EL (cell line): Measurements from ENCODE around the gene UBALD1.
A peak's percentile ranks its signal among the peaks of the same experiment; 100 is the strongest.

Experiments
- DNase-seq: peaks from one replicate; pipeline ENCODE4 v3.0.0-alpha.2; 2016

UBALD1 gene

DNA sequence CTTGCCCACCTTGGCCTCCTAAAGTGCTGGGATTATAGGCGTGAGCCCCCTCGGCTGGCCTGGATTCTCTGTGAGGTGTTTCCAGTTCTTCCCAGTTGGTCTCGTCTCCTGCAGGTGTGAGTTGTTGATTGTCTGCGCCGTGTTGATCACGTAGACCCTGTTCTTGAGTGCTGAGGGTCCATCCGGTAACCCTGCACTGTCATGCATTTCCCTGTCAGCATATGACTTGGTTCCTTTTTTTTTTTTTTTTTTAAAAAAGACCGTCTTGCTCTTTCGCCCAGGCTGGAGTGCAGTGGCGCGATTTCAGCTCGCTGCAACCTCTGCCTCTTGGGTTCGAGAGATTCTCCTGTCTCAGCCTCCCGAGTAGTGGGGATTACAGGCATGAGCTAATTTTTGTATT is 27.2 kb upstream of the UBALD1 start:
- no peak for DNase-seq

DNA sequence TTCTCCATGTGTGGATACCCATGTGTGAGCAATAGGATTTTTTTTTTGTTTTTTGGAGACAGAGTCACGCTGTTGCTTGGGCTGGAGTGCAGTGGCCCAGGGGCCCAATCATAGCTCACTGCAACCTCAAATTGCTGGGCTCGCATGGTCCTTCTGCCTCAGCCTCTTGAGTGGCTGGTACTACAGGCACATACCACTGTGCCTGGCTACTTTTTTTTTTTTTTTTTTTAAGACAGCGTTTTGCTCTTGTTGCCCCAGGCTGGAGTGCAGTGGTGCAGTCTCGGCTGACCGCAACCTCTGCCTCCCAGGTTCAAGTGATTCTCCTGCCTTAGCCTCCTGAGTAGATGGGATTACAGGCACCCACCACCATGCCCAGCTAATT is 26.6 kb upstream of the UBALD1 start:
- no peak for DNase-seq

DNA sequence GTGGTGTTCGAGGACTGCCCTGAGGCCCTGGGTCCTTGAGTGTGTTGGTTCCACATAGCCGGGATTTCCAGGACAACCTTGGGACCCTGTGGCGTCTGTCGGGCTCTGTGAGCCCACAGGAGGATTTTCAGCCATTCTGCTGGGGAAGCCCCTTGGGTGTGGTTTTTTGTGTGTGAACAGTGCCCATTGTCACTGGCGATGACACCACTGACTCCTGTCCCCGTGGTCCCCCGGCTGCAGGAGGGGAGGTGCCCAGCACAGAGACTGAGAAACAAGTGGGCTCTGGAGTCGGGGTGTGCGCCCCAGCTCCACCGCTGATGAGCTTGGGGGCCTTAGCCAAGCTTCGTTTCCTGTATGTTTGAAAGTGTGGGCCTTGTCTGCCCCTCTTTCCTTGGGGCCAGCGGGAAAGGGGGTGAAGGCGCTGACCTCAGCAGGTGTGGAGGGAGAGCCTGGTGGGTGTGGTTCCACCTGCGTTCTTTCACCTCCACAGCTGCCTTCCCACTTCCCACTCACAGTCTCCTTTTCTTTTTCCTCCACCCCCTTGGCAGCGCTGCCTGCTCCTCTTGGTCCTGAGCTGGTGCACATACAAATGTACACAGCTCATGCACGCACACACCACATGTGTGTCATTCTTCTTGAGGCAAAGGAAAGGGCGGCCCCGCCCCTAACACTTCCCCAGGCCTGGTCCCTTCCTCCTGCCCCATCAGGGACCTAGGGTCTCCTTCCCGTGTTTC is 26.1 kb upstream of the UBALD1 start:
- DNase-seq: no peak

DNA sequence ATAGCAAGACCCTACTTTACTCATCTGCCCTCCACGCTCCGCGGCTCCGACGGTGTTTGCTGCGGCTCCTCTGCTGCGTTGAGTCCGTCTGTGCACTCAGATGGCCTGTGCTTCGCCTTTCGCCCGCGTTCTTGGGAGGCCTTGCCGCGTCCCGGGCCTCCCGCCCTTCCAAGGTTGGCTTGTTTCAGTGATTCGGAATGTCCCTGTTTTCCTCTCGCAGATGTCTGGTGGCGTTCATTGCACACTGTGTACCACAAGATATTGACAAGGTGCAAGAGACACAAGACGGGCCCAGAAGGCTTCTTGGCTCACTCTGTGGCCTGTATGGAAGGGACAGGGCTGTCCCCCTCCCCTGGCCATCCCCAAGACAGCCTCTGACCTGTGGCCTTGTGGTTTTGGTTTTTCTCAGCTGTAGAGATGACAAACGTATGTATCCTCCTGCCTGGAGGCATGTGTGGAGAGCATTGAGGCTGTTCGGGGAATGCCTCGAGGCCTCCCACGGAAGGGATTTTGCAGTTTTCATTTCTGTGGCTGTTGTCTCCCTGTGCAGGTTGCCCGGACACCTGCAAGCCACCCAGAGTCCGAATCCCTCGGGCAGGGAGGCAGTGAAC is 25.3 kb upstream of the UBALD1 start:
- peak; percentile 41 for DNase-seq

DNA sequence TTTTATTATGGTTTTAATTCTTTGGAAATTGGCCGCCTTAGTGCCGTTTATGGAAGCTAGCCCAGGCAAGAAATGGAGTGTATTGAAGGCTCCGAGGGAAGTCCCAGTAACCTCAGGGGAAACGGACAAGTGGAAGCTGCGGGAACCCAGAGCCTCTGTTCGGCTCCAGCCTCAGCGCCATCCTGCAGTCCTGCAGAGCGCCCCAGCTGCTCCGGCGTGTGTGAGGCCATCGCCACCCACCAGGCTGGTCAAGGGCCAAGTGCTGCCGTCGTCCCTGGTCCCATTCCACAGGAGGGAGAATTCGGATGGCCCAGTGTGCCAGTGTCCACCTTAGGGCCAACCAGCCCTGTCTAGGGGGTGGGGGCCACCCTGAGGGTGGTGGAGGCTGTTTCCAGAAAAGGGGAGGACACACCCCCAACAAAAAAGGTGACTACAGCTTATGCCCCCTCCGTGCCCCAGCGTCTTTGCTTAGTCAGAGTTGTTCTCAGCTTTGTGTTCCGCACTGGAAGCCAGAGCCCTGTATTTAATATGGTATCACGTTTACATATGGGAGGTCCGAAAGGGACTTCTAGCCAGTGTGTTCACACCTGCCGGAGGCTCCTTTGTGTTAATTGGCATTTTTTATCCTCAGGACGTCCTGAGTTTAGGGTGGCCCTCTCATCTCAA is 22.9 kb upstream of the UBALD1 start:
- no peak for DNase-seq

DNA sequence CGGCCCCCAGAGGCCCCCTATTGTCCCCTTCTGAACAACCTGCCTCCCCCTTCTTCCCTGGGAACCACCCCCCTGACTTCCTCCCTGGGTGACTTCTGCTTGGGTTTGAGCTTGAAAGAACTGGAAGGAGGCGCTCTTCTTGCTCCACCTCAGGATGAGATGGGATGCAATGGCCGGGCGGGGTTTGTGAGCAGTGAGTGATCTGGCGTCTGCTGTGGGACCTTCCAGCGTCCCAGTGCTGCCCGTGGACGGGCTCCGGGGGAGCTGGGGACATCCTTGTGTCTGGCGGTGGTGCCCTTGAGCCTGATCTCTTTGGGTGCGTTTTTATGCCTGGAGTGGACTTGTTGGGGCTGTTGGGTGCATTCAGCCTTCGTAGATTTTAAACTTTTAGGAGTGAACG is 21.5 kb upstream of the UBALD1 start:
- no peak for DNase-seq

DNA sequence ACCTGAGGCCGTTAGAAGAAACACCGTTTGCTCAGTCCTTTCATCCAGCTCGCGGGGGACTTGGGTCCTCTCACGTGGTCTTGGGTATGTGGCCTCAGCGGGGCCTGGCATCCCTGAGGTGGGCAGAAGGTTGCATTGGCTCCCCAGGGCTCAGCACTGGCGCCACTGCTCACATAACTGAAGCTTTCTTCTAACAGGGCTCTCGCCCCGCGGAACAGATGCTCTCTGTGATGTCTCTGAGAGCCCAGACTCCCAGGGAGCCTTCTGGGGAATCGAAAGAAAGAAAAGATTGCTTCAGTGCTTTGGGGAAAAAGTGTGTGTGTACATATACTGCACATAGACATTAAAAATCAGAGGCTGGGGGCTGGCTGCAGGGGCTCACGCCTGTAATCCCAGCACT is 20.1 kb upstream of the UBALD1 start:
- no peak for DNase-seq

DNA sequence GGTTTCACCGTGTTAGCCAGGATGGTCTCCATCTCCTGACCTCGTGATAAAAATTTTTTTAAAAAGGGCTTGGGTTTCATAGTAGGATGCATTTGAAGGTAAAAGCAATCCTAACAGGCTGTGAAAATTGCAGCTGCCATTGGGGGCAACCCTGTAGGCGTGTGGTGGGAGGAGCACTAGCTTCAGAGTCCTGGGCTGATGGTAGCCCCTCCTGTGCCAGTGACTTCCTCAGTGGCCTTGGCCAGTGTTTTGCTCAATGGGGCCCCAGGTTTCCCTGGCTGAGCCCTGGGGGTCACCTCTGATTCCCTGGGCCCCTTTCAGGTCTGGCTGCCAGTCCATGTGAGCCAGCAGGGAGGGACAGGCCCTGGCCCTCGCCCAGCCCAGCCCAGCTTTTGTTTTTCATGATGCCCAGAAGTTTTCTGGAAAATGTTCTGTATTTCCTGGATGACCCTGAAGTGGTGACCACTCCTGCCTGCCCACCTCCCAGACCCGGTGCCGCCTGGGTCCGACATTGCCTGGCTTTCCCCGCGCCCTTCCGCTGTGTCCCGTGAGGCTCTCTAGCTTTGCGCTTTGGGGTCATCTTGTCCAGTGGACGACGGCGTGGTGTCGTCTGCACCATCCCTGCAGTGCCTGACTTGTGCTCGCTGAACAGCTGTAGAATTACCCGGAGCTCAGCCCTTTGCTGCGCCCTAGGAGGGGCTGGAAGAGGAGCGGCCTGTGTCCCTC is 19.4 kb upstream of the UBALD1 start:
- DNase-seq: no peak

DNA sequence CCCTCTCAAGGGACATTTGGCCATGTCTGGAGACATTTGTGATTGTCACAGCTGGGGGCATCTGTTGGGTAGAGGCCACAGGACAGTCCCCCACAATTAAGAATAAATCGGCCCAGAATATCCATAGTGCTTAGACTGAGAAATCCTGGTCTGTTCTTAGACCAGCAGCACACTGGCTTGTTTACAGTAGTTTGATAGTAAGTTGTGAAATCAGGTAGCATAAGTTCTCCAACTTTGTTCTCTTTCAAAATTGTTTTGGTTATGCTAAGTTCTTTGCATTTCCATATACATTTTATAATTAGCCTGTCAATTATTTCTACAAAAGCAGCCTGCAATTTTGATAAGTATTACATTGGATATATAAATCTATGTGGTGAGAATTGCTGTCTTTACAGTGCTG is 16.8 kb upstream of the UBALD1 start:
- DNase-seq: no peak

DNA sequence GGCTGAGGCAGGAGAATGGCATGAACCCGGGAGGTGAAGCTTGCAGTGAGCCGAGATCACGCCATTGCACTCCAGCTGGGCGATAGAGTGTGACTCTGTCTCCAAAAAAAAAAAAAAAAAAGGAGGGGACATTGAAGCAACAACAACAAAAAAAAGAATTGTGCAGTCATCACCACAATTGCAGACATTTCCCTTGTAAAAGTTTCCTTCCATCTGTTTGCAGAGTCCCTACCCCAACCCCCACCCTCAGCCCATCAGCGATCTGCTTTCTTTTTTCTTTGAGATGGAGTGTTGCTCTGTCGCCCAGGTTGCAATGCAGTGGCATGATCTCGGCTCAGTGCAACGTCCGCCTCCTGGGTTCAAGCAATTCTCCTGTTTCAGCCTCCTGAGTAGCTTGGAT is 13.6 kb upstream of the UBALD1 start:
- no peak for DNase-seq

DNA sequence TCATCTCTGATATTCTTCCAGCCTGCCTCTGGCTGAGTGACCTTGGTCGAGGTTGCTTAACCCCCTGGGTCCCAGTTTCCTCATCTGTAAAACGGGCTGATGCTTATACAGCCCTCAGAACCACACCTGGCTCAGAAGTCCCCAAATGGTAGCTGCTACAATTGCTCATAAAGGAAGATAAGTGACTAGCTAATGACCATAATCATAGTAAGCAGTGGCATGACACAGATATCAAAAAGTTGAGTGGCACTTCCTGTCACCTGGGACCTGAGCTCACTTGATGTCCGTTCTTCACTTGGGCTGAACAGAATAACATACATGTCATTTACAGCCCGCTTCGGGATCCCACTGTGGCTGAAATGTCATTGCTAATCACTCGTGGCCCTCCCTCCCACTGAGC is 11.7 kb upstream of the UBALD1 start:
- no peak for DNase-seq

DNA sequence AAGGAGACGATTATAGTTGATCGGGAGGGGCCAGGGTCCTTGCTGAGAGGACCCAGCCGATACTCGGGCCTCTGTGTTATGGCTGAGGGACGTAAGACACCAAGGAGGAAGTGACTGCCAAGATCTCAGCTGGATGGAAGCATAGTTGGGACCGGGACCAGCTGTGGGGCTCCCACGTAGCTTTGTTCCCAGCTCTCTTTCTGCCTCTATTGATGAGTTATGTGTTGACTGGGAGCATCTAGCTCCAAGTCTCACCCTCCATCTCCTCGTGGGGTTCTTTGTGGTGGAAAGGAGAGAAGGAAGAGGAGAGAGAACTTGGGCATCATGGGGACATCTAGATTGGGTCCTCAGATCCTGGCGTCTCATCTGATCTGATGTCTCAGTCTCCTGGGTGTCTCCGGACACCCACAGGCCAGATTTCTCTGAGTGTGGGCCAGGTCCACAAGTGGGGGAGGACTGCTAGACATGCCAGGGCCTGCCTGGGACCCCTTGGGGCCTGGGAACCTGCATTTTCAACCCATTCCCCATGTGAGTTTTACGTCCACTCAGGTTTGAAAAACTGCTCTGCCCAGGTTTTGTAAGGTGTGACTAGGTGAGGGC is 11.0 kb upstream of the UBALD1 start:
- DNase-seq: no peak

DNA sequence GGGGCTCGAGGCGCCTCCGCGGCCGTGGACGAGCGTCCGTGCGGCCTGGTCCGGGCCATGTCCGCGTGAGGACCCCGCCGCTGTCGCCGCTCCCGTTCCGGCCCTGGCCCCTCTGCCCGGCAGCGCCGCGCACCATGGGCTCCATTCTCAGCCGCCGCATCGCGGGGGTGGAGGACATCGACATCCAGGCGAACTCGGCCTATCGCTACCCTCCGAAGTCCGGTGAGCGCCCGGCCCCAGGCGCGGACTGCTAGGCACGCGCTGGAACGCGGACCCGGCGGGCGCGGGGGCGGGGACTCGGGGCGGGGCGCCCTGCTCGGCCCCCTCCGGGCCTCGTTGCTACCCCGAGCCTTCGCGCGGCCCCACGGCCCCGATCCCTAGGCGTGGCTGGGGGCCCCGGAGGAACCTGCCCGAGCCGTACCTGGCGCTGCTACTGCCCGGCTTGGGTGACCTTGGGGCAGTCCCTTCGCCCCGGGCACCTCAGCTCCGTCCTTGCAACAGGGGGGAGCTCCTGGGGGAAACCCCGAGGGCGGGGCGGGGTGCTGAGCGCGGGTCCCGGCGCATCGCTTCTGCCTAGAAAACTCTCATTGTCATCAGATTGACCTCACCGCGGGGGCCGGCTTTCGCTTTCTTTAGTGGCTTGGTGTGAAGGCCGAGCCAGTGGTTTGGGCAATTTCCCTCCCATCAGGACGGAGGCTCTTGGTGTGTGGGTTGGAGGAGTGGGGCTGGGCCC is 10.3 kb upstream of the UBALD1 start:
- DNase-seq: peak; percentile 64

DNA sequence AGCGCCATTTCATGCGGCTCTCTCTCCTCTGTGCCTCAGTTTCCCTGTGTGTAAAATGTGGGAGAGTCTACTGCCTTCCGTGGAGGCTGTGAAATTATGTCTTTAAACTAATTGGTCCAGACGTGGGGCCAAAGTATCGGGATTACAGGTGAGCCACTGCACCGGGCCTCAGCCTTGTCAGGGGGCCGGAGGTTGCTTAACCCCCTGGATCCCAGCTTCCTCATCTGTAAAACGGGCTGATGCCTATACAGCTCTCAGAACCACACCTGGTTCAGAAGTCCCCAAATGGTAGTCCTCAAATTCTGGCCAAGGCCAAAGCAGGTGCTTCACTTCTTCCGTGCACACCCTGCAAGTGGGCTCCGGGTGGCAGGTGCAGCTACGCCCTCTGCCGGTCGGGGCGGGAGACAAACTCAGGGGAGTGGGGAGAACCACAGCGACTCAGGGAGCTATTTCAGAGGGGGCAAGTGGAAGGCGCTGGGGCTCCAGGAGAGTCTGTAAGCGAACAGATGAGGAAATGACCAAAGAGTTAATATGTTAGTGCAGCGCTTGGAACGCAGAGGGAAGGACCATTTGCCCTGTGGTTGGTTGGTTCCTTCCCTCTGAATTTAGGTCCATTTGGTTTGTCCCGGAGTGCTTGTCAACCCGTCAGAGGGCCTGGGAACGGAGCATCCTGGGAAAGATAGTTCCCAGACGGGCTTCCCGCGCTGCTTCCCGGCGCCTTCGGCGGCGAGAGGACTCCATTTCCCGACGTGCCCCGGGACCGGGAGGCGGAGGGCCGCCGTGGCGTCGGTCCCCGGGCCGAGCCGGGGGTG is 9.5 kb upstream of the UBALD1 start, which contains the start of gene MGRN1:
MGRN1 (plus strand) TSS at position 812 of the 812 bp plus-strand sequence. CDS start 135 bp downstream, outside the sequence.
- DNase-seq: peak; percentile 97

DNA sequence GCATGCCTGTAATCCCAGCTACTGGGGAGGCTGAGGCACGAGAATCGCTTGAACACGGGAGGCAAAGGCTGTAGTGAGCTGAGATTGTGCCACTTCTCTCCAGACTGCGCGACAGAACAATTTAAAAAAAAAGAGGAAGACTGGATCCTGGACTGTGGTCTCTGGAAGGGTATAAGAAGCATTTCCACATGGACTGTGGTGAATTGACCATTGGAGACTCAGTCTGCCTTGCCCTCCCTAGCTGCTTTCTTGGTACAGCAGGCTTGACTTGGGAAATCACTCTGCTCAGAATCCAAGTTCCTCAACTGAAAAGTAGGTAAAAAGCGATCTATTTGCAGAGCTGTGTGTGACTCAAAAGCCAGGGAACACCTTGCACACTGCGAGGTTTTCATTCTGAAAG is 8.9 kb upstream of the UBALD1 start:
- DNase-seq: no peak

DNA sequence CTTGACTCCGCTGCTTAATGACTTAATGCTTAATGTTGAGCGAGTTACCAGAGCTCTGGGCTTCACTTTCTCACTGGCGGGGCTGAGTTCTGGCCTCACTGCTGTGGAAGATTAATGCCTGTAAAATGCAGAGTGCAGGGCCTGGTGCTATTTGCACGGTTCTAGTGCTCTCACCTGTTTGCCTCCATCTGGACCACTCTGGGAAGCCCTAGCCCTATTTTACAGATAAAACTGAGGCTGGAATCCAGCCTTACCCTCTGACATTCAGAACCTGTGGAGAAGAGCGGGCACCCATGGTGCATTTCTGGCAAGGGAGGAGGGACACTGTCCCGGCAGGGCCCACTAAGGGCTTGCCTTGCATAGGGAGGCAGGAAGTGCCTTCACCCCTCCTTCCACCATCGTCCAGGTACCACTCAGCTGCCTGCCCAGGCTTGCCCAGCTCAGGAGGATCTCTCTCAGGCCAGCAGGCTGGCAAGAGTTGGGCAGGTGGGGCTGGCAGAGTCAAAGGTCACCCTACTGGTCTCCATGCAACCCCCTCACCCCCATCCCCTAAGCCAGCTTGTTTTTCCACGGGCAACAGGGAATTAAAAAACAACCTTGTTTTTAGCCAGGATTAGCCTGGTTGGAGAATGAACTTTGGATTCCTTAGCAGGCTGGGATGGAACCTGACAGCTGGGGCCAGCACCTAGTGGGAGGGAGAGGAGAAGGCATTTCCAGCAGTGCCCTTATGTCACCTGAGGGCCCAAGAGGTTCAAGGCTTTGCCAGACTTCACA is 4.1 kb upstream of the UBALD1 start:
- no peak for DNase-seq

DNA sequence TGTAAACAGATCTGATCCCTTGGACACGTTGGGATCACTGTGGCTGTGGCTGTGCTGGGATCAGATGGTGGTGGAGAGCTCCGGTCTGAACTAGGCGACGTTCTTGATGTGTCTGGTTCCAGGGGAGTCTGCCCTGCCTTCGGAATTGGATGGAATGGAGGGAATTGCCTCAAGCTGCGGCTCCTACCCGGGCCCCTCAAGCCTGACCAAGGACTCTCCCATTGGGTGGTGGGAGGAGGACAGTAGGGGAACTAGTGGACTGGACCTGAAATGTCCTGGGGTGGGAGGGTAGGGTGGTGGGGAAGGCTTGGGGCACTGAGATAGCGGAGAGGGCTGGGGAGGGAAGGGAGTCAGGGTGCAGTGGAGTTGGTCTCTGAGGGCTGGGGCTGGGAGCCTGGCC is 3.2 kb upstream of the UBALD1 start:
- no peak for DNase-seq

DNA sequence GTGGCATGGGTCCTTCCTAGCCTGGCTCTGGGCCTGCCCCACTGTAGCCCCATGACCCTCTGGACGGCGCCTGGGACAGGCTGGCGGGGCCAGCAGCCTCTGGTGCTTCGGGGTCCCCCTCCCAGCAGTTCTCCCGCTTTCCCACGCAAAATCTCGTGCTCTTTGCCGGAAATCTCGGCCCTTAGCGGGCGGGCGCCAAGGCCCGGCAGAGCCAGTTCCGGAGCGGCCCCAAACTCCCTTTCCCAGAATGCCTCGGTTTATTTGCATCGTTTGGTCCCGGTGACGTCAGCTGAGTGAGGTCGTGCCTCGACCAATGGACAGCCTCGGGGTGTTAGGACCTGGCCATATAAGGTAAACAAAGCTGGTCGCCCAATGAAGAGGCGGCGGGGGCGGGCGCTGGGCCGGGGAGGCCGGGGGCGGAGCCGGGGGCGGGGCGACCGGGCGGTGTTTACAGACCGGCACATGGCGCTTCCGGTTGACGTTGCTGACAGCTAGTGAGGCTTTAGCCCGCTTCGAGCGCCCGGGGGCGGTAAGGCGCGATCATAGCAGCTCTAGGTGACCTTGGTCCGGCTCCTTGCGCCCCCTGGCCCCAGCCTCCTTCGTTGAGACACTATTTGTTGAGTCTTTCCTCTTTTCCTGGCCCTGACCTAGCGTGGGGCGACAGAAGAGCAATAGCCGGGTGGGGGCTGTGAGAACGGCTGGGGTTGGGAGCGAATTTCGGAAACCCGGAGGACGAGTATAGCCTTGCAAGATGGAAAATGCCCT is 1.5 kb upstream of the UBALD1 start:
- DNase-seq: peak; percentile 100

DNA sequence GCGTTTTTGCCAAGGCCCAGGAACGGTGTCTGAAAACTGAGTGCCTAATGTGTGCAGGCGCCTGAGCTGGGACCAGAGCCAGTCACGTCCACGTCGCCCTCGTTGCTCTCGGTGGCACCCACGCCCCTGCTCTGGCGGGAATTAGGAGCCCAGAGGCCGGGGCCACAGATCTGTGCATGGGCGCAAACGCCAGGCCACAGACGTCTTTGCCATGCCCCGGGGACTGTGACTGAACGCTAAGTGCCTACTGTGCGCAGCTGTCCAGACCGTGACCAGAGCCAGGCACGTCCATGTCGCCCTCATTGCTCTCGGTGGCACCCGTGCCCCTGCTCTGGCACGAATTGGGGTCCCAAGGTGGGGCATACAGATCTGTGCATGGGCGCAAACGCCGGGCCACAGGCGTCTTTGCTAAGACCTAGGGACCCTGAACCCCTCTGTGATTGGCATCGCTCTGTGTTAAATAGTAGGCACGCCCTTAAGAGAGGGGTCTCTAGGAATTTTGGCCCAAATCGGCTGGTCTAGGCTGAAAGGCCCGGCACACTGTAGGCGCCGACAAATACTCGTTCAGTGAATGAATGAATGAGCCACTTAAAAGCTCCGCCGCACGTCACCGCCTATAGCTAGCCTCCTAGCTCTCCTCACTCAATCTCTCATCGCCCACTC is 827 bp upstream of the UBALD1 start:
- DNase-seq: no peak
